Ecto neural progenitor cell (in vitro differentiated cells): ENCODE results near the gene ETV6.

ENCODE experiments used
- DNase-seq: peaks from one replicate; pipeline ENCODE4 v3.0.0-alpha.2; 2018; ENCODE audit warnings: low spot score

ETV6 gene

DNA sequence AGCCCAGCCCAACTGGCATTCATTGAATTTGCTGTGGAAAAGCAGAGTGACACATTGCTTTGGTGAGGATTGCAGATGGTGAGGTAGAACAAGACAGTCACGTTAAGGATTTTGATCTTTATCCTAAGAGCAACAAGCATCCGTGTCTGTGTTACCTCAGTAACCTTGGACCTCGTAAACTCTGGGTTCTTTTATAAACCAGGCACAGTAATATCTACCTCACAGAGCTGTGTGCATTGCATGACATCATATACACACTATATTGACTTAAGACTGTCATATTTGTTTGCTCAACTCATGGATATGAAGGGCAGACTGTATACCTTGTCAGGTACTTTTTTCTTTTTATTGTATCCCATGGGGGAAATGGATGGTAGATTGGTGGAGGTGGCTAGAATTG is 156.2 kb downstream of the ETV6 start:
- no peak for DNase-seq

GRCh38 chr12:11807458-11807857 is 158.0 kb downstream of the ETV6 start:
- DNase-seq: no peak

DNA sequence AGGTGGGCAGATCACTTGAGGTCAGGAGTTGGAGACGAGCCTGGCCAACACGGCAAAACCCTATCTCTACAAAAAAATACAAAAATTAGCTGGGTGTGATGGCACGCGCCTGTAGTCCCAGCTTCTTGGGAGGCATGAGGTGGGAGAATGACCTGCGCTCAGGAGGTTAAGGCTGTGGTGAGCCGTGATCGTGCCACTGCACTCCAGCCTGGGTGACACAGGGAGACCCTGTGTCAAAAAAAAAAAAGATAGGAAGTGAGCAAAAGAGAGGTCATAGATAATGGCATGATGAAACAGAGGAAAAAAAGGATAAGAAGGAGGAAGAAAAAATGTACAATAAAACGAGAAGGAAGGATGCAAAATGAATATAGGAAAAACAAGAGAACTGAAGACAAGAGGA is 159.5 kb downstream of the ETV6 start:
- DNase-seq: no peak

- DNase-seq: no peak
These were observed 160.7 kb downstream of the ETV6 start for GRCh38 chr12:11810206-11810545.

DNA sequence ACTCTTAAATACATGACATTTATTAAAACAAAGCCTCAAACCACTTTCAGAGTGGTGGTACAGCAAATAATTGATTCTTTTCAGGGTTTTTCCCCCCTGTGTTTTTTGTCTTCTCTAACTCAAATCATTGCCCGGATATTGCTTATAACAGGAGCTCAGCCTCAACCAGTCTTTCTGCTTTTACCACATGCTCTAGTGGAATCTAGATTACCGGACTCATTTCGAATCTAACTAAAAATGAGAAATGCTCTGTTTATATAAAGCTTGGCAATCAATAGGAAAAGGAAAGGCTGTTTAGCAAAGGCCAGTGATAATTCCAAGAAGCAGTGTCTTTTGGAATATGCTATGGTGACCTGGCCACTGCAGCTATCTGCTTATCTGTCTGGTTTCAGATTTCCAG is 161.5 kb downstream of the ETV6 start:
- DNase-seq: no peak

DNA sequence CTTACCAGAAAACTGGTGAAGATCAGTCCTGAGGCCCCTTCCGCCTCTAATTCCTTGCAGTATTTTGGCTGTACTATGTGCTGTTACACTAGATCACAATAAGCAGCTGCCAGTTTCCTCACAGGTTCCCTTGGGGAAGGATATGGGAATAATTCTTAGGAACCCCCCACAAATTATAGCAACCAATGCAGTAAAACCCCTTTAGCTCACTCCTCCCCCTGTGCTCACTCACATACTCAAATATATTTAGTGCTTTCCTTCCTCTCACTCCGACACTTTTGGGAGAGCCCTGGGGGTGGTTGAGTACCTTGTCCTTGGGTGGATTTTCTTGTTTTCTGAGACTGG is 162.7 kb downstream of the ETV6 start:
- no peak for DNase-seq

- peak; percentile 83 for DNase-seq
These were observed 163.3 kb downstream of the ETV6 start for GRCh38 chr12:11812586-11813437.

- no peak for DNase-seq
These were observed 164.0 kb downstream of the ETV6 start for GRCh38 chr12:11813438-11813813.

- no peak for DNase-seq
These were observed 164.9 kb downstream of the ETV6 start for GRCh38 chr12:11814374-11814773.

DNA sequence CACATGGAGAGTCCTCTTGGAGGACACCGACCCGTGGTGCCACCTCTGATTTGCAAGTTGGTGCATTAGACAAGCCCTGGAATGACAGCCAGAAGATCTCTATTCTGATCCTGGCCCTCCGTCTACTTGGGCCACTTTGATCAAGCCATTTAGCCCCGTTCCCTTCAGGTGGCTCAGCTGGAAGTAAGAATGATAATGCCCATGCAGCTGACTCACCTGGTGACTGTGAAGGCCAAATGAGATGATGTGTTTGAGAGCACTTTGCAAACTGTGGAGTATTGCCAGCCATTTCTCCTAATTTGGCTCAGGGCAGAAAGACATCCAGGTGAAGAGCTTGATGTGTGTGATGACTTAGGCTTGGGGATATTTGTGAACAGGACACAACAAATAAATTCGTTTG is 165.9 kb downstream of the ETV6 start:
- no peak for DNase-seq

GRCh38 chr12:11819643-11820042 is 170.2 kb downstream of the ETV6 start:
- no peak for DNase-seq

DNA sequence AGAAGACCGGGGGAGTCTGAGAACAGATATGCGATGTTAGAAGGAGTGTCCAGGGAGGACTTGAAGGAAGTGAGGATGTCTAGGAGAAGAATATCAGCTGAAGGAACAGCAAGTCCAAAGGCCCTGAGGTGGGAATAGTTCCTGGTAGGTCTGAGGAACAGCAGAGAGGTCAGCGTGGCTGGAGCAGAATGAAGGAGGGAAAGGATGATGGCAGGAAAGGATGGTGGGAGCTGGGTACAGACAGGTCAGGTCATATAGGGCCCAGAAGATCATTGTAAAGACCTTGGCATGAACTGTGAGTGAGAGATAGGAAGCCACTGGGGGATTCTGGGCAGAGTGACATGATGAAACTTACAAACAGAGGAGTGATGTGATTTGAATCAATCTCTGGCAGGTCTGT is 171.0 kb downstream of the ETV6 start:
- DNase-seq: no peak

GRCh38 chr12:11821386-11822080 is 172.1 kb downstream of the ETV6 start:
- no peak for DNase-seq

DNA sequence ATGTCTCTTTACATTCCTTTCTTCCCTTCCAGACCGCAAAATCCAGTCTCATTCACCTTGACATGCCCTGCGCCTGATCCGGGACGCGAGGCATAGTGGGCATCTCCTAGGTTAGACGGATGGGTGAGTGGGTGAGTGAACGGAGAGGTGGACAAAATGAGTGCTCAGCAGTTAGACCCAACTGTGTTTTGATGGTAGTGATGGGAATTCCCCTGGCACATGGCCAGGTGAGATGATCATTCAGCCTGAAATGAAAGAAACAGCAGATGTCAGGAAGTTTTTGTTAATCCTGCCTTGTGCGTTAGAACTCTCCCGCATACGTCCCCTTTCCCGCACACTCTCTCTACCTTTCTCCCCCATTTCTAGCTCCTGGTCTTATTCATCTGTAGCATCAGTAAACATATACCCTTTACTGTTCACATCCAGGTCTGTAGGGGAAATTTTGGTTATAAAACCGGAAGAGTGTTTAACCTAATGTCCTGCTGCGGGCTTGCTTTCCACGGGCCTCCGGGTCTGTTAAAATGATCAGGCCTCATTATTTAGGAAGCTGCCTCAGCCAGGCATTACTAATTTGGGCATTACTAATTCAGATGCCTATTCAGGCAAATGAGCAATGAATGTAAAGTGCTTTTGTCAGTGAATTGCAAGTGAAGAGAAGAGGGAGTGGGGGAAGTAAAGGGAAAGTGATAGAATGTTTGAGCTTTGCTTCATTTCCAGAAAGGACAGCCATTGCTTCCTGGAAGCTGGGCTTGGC is 172.8 kb downstream of the ETV6 start:
- no peak for DNase-seq

GRCh38 chr12:11823043-11823442 is 173.6 kb downstream of the ETV6 start:
- no peak for DNase-seq

- DNase-seq: no peak
These were observed 174.1 kb downstream of the ETV6 start for GRCh38 chr12:11823593-11823992.

- DNase-seq: no peak
These were observed 174.6 kb downstream of the ETV6 start for GRCh38 chr12:11824069-11824468.

DNA sequence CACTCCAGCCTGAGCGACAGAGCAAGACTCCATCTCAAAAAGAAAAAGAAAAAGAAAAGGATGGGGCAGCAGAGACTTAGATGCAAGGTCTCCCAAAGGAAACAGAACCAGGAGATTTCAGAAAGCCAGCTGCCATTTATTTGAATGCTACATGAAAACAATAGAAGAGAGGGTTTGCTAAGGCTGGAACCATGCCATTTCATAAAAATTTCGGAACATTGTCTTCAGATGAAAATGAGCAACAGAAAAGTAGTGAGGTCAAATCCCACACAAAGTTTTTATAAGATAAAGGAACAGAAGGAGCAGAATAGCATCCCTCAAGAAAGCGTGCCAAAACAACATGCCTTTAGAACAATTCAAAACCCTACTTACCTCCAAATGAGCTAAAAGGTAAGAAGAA is 175.3 kb downstream of the ETV6 start:
- no peak for DNase-seq

DNA sequence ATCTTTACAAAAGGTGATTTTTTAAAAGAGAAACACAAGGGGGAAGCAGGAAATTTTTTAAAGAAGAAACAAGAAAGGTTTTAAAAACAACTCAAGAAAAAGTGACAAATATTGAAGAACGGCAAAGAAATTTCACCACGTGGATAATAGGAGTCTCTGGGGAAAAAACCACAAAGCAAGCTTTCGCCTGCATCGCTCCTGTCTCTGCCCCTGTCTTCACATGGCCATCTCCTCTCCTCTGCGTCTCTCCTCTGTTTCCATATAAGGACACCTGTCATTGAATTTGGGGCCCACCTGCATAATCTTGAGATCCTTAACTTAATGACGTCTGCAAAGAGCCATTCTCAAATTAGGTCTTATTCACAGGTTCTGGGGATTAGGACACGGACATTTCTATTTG is 175.8 kb downstream of the ETV6 start:
- DNase-seq: no peak

GRCh38 chr12:11826574-11826973 is 177.1 kb downstream of the ETV6 start:
- DNase-seq: no peak

GRCh38 chr12:11827091-11828061 is 177.9 kb downstream of the ETV6 start:
- peak; percentile 61 for DNase-seq

- DNase-seq: no peak
These were observed 180.3 kb downstream of the ETV6 start for GRCh38 chr12:11829764-11830194.
